GM13977 (cell line): ENCODE results near the gene FGD3.

Experiments
- DNase-seq: peaks from one replicate; pipeline ENCODE4 v3.0.0; 2012; ENCODE audit warnings: low spot score
- in situ Hi-C: fragments of 300-500 bp; cut with MboI; formaldehyde crosslinking; loops from one replicate; pipeline ENCODE4 v1.12.0; 2022; ENCODE audit warnings: low sequenced_read_pairs, low pct_unique_long_range_greater_than_20kb, mixed read lengths, inconsistent platforms; ENCODE audit not compliant: unreplicated experiment
- TF ChIP-seq, protein P1 (sequence below): IDR thresholded peaks from 2 replicates; pipeline ENCODE4 v1.5.1; 2012; ENCODE audit warnings: mild to moderate bottlenecking, control low read depth; ENCODE audit not compliant: insufficient read depth; ENCODE audit errors: extremely low read depth, missing control alignments

Gene FGD3

DNA sequence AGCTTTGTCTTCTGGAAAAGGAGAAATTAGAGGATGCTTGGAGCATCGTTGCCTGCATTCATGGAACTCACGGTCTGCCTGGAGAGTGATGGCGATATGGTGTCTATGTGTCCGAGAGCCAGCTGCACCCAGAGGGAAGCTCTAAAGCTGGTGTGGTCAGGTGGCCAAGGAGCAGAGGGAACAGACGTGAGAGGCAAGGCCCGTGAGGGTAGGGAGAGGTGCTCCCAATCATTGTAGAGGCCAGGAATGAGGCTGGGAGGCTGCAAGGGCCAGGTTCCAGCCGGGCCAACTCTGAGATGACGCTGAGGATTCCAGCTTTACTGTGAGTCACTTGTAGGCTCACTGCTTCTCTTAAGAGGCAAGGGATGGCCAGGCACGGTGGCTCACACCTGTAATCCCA is 7.6 kb downstream of the FGD3 start:
- no peak for DNase-seq
- TF ChIP-seq, protein P1, sequence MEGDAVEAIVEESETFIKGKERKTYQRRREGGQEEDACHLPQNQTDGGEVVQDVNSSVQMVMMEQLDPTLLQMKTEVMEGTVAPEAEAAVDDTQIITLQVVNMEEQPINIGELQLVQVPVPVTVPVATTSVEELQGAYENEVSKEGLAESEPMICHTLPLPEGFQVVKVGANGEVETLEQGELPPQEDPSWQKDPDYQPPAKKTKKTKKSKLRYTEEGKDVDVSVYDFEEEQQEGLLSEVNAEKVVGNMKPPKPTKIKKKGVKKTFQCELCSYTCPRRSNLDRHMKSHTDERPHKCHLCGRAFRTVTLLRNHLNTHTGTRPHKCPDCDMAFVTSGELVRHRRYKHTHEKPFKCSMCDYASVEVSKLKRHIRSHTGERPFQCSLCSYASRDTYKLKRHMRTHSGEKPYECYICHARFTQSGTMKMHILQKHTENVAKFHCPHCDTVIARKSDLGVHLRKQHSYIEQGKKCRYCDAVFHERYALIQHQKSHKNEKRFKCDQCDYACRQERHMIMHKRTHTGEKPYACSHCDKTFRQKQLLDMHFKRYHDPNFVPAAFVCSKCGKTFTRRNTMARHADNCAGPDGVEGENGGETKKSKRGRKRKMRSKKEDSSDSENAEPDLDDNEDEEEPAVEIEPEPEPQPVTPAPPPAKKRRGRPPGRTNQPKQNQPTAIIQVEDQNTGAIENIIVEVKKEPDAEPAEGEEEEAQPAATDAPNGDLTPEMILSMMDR, result no peak
- in situ Hi-C loops, result no loop called here

DNA sequence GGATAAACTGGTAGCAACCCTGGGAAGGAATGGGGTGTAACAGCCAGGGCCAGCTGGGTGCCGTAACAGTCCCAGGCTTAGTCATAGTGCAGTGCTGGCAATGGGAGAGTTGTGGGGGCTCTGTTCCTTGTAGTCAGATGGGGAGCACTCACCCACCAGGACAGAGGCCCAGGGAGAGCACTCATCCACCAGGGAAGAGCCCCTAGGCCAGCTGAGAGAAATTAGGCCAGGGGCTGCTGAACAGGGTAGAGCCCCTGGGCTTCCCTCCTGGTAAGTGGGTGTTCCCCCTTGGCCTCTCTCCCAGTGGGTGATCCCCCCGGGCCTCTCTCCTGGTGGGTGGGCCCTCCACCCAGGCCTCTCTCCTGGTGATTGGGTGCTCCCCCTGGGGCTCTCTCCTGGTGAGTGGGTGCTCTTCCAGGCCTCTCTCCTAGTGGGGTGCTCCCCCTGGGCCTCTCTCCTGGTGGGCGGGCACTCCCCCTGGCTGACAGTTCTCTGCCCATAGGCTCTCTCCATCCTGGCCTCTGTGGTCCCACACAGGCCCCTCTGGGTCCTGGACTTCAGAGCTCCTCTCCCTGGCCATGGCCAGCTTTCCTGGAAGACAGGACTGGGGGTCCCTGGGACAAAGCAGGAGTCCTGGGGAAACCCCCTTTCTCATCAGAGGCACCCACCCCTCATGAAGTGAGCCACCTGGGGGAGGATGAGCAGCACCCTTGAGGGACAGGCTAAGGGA is 13.4 kb downstream of the FGD3 start:
- in situ Hi-C loops, result no loop called here

DNA sequence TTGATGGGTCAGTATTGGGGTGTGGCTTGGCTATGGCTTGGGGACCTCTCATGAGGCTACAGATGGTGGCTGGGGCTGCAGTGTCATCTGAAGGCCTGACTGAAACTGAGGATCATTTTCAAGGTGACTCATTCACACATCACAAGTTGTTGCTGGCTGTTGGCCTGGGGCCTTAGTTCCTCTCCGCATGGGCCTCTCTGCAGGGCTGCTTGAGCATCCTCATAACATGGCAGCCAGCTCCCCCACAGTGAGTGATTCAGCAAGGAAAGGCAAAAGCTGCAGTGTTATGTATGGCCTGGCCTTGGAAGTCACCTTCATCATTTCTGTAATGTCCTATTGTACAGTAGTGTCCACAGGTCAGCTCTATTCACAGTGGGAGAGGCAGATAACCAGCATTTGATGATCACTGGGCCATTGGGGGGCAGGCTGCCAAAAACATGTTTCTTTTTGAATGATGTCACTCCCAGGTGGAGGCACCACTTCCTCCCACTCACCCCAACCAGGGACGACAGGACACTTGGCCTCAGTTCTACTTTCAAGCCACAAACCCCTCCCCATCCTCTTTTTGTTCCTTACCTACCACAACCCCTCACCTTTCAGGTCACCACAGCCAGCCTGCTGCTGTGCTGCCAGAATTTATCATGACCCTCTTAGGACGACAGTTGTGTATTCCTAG is 14.4 kb downstream of the FGD3 start:
- TF ChIP-seq, protein P1, result no peak
- no peak for DNase-seq
- in situ Hi-C loops, result no loop called here

More for the DNA sequence above, 13.4 kb downstream of the FGD3 start:
- TF ChIP-seq, protein P1, result no peak
- DNase-seq, result no peak

DNA sequence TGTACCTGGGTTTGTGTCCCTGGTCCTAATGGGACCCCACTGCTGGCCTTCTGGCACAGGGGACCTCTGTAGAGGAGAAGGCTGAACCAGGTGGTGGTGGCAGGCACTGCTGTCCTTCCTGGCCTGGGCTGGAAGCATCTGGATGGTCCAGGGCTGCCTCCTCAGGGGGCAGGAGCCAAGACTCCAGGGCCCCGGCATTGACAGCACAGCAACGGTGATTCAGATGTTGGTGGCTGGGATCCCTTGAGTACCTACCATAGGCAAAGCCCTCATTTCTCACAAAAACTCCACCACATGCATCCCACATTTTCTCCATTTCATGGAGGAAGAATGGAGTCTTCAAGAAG is 15.0 kb downstream of the FGD3 start:
- TF ChIP-seq, protein P1, result no peak
- DNase-seq, result no peak
- in situ Hi-C loops, result no loop called here

DNA sequence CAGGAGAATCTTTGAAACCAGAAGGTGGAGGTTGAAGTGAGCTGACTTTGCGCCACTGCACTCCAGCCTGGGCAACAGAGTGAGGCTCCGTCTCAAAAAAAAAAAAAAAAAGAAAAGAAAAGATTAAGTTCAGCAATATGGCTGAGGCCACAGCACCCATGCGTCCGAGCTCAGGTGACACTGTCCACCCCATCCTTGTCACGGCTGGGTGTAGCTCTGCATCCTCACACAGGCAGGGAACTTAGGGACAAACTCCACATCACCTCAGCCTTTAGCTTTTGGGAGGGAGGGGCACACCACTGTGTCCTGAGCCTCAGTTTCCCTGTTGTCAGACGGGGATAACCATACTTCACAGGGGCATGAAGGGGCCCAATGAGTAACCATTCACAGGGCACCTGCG is 15.5 kb downstream of the FGD3 start:
- in situ Hi-C loops, result no loop called here
- no peak for DNase-seq
- TF ChIP-seq, protein P1, result no peak

DNA sequence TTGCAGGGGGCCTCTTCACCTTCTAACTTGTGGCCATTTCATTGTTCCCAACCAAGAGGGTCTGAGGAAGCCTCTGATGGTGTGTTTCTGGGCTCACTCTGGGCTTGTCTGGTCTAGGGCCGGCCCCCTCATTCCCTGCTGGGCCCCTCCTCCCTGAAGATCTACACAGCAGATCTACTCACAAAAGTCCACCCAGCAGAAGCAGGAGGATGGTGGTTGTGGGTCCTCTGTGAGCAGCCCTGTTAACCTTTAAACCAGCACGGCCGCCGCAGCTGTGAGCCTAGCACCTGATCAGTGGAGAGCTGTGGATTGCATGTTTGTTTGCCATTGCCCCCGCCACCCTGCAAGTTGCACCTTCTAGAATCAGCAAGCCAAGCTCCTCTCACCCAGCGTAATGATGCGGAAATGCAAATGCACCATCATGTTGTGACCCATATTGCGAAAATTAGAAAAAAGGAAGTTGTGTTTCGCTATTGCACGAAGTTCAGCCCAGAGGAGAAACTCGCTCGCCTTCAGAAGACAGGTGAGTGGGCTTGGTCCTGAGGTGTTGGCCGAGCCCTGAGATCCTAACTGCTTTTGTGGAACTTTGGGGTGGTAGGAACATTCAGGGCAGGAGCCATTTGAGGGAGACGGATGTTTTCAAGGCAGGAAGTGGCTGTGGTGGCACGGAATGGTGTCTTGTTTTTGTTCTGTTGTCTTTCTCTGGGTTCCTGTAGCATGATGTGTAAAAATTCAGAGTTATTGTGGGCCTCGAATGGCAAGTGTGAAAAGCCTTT is 16.7 kb downstream of the FGD3 start:
- in situ Hi-C loops, result no loop called here
- TF ChIP-seq, protein P1, result no peak
- DNase-seq, result peak; percentile 67
